H1 (cell line): ENCODE results near the gene OR9A2. TPM values are rescaled to one million over a fixed set of nuclear protein-coding genes. Genes with fewer than 3 reads are reported as not detected.

Source experiments
- CEBPB ChIP-seq: IDR thresholded peaks from 2 replicates; pipeline ENCODE4 v1.6.1; 2012; ENCODE audit warnings: low read depth, low read length
- CTBP2 ChIP-seq: IDR thresholded peaks from 2 replicates; pipeline ENCODE4 v1.7.0; 2011; ENCODE audit warnings: borderline replicate concordance, mild to moderate bottlenecking, moderate library complexity, mixed read lengths, low read length; ENCODE audit not compliant: insufficient read depth, insufficient read length
- MAFK ChIP-seq: IDR thresholded peaks from 2 replicates; pipeline ENCODE4 v1.6.1; 2012; ENCODE audit warnings: low read depth, mild to moderate bottlenecking, improper control_type of control experiment, low read length
- RAD21 ChIP-seq, 2 experiments: IDR thresholded peaks in 1 of 2; conservative IDR thresholded peaks in 1 of 2; 2 replicates each; pipeline ENCODE4 v1.6.1; 2011; ENCODE audit warnings: low read depth in 2 of 2, low read length in 2 of 2, improper control_type of control experiment in 1 of 2, inconsistent platforms in 1 of 2, mild to moderate bottlenecking in 1 of 2, moderate library complexity in 1 of 2
- SP4 ChIP-seq: IDR thresholded peaks from 2 replicates; pipeline ENCODE4 v1.6.1; 2012; ENCODE audit warnings: low read length, inconsistent platforms
- YY1 ChIP-seq: IDR thresholded peaks from 2 replicates; pipeline ENCODE4 v1.6.1; 2011; ENCODE audit warnings: low read depth, mild to moderate bottlenecking, low read length
- ZNF274 ChIP-seq: IDR thresholded peaks from 2 replicates; pipeline ENCODE4 v1.7.0; 2012; ENCODE audit warnings: low read length, borderline replicate concordance; ENCODE audit errors: extremely low read depth
- polyA plus RNA-seq, 7 experiments: library from polyadenylated mRNA; depleted of rRNA in 3 of 7; stranded (reverse) in 5 of 7; unstranded in 2 of 7; fragments of >200 nt in 5 of 7; fragments of 200-250 nt in 2 of 7; gene quantifications; 1 replicate in 5 of 7; 2 replicates in 1 of 7; 4 replicates in 1 of 7; pipeline versions ENCODE4 v1.2.1 to v1.2.3, GENCODE V29; 2011 to 2013; ENCODE audit warnings: missing spikeins in 2 of 7, mixed read lengths in 2 of 7
- total RNA-seq: library from RNA; stranded (reverse); fragmentation: NEBNext Ultra II Directional; extraction: Animal tissue kit (Norgen Biotek cat#: 25700); gene quantifications from 2 replicates; pipeline ENCODE4 v1.2.1, GENCODE V29; 2021
- TF ChIP-seq, protein P1 (sequence below): fragments of 300-600 bp; sonication (generic); IDR thresholded peaks from 2 replicates; pipeline ENCODE4 v1.7.1; 2012; ENCODE audit warnings: low read length, moderate library complexity, mild to moderate bottlenecking, inconsistent platforms; ENCODE audit not compliant: insufficient replicate concordance
- TF ChIP-seq, protein P2 (sequence below), 3 experiments: IDR thresholded peaks; 1 replicate in 2 of 3; 2 replicates in 1 of 3; pipeline versions ENCODE4 v1.5.1 to v1.6.1; 2011; ENCODE audit warnings: low read length in 3 of 3, mild to moderate bottlenecking in 3 of 3, inconsistent platforms in 2 of 3, low read depth in 1 of 3, moderate library complexity in 1 of 3; ENCODE audit not compliant: insufficient read depth in 1 of 3; ENCODE audit errors: control extremely low read depth in 1 of 3

Gene OR9A2
- total and polyA plus RNA-seq, 2 of the 8 experiments (the other 6 are each of a cell fraction or from before 2014, with no cell fraction given), result not detected

DNA sequence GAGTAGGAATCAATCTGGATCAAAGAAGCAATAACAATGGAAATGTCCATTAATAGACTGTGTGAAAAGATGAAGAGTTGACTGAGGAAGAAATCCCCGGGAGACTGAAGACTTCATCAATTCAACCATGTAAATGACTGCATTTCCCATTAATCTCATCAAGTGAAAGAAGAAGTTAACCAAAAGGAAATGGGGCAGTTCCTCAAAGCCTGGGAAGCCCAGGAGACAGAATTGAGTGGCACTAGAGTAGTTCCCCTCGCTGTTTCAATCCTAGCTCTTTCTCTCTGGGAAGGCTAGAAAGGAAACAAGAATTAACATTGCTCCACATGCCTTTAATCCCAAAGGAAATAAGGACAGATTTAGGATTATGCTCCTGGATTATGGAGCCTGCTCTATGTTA is 20.4 kb upstream of the OR9A2 start (continued):
- TF ChIP-seq, protein P1, sequence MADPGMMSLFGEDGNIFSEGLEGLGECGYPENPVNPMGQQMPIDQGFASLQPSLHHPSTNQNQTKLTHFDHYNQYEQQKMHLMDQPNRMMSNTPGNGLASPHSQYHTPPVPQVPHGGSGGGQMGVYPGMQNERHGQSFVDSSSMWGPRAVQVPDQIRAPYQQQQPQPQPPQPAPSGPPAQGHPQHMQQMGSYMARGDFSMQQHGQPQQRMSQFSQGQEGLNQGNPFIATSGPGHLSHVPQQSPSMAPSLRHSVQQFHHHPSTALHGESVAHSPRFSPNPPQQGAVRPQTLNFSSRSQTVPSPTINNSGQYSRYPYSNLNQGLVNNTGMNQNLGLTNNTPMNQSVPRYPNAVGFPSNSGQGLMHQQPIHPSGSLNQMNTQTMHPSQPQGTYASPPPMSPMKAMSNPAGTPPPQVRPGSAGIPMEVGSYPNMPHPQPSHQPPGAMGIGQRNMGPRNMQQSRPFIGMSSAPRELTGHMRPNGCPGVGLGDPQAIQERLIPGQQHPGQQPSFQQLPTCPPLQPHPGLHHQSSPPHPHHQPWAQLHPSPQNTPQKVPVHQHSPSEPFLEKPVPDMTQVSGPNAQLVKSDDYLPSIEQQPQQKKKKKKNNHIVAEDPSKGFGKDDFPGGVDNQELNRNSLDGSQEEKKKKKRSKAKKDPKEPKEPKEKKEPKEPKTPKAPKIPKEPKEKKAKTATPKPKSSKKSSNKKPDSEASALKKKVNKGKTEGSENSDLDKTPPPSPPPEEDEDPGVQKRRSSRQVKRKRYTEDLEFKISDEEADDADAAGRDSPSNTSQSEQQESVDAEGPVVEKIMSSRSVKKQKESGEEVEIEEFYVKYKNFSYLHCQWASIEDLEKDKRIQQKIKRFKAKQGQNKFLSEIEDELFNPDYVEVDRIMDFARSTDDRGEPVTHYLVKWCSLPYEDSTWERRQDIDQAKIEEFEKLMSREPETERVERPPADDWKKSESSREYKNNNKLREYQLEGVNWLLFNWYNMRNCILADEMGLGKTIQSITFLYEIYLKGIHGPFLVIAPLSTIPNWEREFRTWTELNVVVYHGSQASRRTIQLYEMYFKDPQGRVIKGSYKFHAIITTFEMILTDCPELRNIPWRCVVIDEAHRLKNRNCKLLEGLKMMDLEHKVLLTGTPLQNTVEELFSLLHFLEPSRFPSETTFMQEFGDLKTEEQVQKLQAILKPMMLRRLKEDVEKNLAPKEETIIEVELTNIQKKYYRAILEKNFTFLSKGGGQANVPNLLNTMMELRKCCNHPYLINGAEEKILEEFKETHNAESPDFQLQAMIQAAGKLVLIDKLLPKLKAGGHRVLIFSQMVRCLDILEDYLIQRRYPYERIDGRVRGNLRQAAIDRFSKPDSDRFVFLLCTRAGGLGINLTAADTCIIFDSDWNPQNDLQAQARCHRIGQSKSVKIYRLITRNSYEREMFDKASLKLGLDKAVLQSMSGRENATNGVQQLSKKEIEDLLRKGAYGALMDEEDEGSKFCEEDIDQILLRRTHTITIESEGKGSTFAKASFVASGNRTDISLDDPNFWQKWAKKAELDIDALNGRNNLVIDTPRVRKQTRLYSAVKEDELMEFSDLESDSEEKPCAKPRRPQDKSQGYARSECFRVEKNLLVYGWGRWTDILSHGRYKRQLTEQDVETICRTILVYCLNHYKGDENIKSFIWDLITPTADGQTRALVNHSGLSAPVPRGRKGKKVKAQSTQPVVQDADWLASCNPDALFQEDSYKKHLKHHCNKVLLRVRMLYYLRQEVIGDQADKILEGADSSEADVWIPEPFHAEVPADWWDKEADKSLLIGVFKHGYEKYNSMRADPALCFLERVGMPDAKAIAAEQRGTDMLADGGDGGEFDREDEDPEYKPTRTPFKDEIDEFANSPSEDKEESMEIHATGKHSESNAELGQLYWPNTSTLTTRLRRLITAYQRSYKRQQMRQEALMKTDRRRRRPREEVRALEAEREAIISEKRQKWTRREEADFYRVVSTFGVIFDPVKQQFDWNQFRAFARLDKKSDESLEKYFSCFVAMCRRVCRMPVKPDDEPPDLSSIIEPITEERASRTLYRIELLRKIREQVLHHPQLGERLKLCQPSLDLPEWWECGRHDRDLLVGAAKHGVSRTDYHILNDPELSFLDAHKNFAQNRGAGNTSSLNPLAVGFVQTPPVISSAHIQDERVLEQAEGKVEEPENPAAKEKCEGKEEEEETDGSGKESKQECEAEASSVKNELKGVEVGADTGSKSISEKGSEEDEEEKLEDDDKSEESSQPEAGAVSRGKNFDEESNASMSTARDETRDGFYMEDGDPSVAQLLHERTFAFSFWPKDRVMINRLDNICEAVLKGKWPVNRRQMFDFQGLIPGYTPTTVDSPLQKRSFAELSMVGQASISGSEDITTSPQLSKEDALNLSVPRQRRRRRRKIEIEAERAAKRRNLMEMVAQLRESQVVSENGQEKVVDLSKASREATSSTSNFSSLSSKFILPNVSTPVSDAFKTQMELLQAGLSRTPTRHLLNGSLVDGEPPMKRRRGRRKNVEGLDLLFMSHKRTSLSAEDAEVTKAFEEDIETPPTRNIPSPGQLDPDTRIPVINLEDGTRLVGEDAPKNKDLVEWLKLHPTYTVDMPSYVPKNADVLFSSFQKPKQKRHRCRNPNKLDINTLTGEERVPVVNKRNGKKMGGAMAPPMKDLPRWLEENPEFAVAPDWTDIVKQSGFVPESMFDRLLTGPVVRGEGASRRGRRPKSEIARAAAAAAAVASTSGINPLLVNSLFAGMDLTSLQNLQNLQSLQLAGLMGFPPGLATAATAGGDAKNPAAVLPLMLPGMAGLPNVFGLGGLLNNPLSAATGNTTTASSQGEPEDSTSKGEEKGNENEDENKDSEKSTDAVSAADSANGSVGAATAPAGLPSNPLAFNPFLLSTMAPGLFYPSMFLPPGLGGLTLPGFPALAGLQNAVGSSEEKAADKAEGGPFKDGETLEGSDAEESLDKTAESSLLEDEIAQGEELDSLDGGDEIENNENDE, result no peak
- TF ChIP-seq ZNF274, result no peak
- no peak for TF ChIP-seq RAD21 (IDR thresholded peaks at IDR 0.05 in 1 of 2, conservative IDR thresholded peaks at IDR 0.05 in 1 of 2; ENCODE audit: low read depth in 2 of 2, low read length in 2 of 2)
- no peak for TF ChIP-seq CTBP2
- no peak for TF ChIP-seq YY1
- TF ChIP-seq, protein P2, sequence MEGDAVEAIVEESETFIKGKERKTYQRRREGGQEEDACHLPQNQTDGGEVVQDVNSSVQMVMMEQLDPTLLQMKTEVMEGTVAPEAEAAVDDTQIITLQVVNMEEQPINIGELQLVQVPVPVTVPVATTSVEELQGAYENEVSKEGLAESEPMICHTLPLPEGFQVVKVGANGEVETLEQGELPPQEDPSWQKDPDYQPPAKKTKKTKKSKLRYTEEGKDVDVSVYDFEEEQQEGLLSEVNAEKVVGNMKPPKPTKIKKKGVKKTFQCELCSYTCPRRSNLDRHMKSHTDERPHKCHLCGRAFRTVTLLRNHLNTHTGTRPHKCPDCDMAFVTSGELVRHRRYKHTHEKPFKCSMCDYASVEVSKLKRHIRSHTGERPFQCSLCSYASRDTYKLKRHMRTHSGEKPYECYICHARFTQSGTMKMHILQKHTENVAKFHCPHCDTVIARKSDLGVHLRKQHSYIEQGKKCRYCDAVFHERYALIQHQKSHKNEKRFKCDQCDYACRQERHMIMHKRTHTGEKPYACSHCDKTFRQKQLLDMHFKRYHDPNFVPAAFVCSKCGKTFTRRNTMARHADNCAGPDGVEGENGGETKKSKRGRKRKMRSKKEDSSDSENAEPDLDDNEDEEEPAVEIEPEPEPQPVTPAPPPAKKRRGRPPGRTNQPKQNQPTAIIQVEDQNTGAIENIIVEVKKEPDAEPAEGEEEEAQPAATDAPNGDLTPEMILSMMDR (IDR thresholded peaks at IDR 0.05; ENCODE audit: control extremely low read depth in 1 of 3, insufficient read depth in 1 of 3, low read depth in 1 of 3, low read length in 3 of 3), result no peak
- TF ChIP-seq SP4, result no peak
- no peak for TF ChIP-seq CEBPB
- TF ChIP-seq MAFK, result no peak
